Stomach (tissue), 4 donors: Measurements from ENCODE around the gene RPAP3.

Experiments
- CTCF ChIP-seq, 7 experiments: fragments of 450-650 bp in 4 of 7; fragments of 200-600 bp in 3 of 7; sonication (generic) in 3 of 7; IDR thresholded peaks; one replicate each; pipeline ENCODE4 v1.5.1; 2016 to 2019; ENCODE audit warnings: antibody characterized with exemption in 7 of 7, control low read depth in 2 of 7, mild to moderate bottlenecking in 1 of 7
- POLR2A ChIP-seq, 4 donors: fragments of 450-650 bp; IDR thresholded peaks; one replicate each; pipeline ENCODE4 v1.6.1; 2016; ENCODE audit warnings: antibody characterized with exemption in 4 of 4, control low read depth in 2 of 4, mild to moderate bottlenecking in 1 of 4, moderate library complexity in 1 of 4

DNA sequence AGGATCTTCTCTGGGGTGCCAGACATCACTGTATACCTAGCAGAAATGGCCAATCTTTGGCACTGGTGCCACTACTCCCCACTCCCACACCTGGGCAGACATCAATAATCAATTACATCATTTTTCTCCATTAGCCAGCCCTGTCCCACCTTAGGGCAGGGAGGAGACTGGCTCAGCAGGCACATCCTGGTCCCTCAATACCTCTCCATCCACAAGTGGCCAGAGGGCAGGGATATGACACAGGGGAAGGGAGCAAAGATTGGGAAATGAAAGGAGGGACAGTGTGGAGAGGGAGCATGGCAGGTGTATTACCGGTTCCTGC is 42.6 kb upstream of the RPAP3 start:
- TF ChIP-seq CTCF (IDR thresholded peaks at IDR 0.05), result no peak
- TF ChIP-seq POLR2A (IDR thresholded peaks at IDR 0.05), result no peak
